BJ (cell line): ENCODE measurements around the gene CALD1. TPM values are rescaled to one million over a fixed set of nuclear protein-coding genes. Genes with fewer than 3 reads are reported as not detected.

Experiments
- CTCF ChIA-PET: fragments of 350-600 bp; formaldehyde crosslinking; extraction: SDS; loops from one replicate; lab custom pipeline; 2021; ENCODE audit warnings: antibody characterized with exemption, inconsistent platforms; lab: Yijun Ruan, JAX
- POLR2A ChIA-PET: fragments of 300-600 bp; sonication (Branson Sonifier 250); formaldehyde crosslinking; extraction: SDS; loops from one replicate; lab custom pipeline; 2021; ENCODE audit warnings: antibody characterized with exemption; lab: Charles Lee
- DNase-seq: peaks from one replicate; pipeline ENCODE4 v3.0.0-alpha.2; 2011; ENCODE audit warnings: low read depth
- H3K27me3 ChIP-seq: 2 replicates; pipeline ENCODE4 v1.6.0; 2011; ENCODE audit warnings: low read length; ENCODE audit not compliant: control insufficient read depth, insufficient read depth
- H3K36me3 ChIP-seq: 2 replicates; pipeline ENCODE4 v1.5.1; 2011; ENCODE audit warnings: low read length; ENCODE audit not compliant: control insufficient read depth, insufficient read depth
- H3K4me3 ChIP-seq: 2 replicates; pipeline ENCODE4 v1.5.1; 2011; ENCODE audit warnings: low read depth, mild to moderate bottlenecking, control low read depth, low read length
- polyA plus RNA-seq: library from polyadenylated mRNA; depleted of rRNA; stranded (reverse); fragments of >200 nt; gene quantifications from 2 replicates; pipeline ENCODE4 v1.2.3, GENCODE V29; 2011
- TF ChIP-seq, protein P1 (sequence below): IDR thresholded peaks from 2 replicates; pipeline ENCODE4 v1.5.1; 2011; ENCODE audit warnings: low read depth, mild to moderate bottlenecking, control low read depth, inconsistent platforms, low read length, moderate library complexity; ENCODE audit not compliant: insufficient read depth

CALD1 gene
- polyA plus RNA-seq, 1 experiment: 1,629 TPM

DNA sequence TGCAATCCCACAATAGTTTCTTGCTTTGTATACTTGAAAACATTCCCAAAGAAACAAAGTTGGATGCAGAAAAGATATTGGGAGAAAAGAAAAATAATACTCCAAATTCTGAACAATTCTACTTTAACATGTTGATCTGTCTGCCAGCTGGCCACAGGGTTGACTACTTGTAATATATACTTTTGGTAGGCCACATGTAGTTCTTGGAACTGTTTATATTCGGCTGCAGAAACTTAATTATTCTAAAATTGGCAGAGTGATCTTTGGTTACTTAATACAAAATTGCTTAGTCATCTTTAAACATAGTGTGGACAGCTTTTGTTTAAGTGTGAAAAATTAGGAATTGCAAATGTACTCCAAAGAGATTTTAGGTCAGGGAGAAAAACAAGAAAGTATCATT lies 76.0 kb downstream of the CALD1 start:
- ChIA-PET POLR2A (no interaction called here), CTCF (no interaction called here)
- Histone ChIP-seq H3K27me3 (no peaks in the 10 kb centered on the region), H3K36me3 (peaks cover 6% of the 10 kb centered on the region; the same call in 1 of the 2 replicates), H3K4me3 (no peak overlapping the region)
- TF ChIP-seq, protein P1, sequence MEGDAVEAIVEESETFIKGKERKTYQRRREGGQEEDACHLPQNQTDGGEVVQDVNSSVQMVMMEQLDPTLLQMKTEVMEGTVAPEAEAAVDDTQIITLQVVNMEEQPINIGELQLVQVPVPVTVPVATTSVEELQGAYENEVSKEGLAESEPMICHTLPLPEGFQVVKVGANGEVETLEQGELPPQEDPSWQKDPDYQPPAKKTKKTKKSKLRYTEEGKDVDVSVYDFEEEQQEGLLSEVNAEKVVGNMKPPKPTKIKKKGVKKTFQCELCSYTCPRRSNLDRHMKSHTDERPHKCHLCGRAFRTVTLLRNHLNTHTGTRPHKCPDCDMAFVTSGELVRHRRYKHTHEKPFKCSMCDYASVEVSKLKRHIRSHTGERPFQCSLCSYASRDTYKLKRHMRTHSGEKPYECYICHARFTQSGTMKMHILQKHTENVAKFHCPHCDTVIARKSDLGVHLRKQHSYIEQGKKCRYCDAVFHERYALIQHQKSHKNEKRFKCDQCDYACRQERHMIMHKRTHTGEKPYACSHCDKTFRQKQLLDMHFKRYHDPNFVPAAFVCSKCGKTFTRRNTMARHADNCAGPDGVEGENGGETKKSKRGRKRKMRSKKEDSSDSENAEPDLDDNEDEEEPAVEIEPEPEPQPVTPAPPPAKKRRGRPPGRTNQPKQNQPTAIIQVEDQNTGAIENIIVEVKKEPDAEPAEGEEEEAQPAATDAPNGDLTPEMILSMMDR: no peak
- no peak for DNase-seq

DNA sequence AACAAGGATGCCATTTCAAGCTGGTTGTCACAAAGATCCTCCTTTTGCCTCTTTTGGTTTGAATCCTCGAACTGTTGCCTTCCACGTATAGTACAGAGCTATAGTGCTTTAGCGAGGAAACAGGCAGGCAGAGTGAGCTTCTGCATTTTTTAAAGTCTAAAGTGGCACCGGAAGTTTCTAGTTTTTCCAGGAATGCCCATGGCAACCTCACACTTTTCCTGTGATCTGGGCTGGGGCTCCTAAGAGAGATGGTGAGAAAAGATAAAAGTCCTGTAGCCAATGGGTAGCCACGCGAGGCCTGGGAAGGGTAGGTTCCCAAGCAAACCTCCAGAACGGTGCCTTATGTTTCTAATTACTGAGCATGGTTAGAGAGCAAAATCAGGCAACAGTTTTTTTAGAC lies 76.7 kb downstream of the CALD1 start:
- Histone ChIP-seq H3K4me3 (no peak overlapping the region), H3K27me3 (no peaks in the 10 kb centered on the region), H3K36me3 (peaks cover 3% of the 10 kb centered on the region; the same call in 1 of the 2 replicates)
- DNase-seq: no peak
- ChIA-PET CTCF (no interaction called here), POLR2A (interaction anchor here (0.9 kb wide), 1 partner anchor 22 kb away, joined by 4 read pairs; no protein-coding TSS in a partner anchor)
- TF ChIP-seq, protein P1: no peak

DNA sequence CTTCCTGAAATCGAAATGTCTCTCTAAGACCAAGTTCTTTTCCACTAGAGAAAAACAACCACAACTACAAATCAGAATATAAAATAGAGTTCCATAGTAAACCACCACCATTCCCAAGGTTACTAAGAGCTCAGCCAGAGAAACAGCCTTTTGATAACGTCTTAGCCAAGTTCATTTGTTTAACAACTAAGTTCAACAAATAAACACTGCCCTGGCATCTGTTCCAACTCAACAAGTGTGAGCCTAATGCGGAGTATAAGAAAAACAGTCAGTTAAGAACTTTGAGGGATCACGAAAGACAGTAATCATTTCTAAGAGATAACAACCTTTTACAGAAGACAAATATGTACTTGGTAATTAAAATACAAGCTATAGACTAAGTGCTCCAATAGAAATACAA lies 77.3 kb downstream of the CALD1 start:
- DNase-seq: no peak
- POLR2A ChIA-PET: interaction anchor here (0.9 kb wide), 1 partner anchor 23 kb away, joined by 4 read pairs; no protein-coding TSS in a partner anchor
- TF ChIP-seq, protein P1: no peak
- Histone ChIP-seq H3K36me3 (peaks cover 2% of the 10 kb centered on the region; the same call in 1 of the 2 replicates), H3K4me3 (no peak overlapping the region), H3K27me3 (no peaks in the 10 kb centered on the region)
- CTCF ChIA-PET: interaction anchor here (0.7 to 1.2 kb wide), 2 partner anchors 62 to 488 kb away, joined by 3 to 4 read pairs; no protein-coding TSS in a partner anchor

DNA sequence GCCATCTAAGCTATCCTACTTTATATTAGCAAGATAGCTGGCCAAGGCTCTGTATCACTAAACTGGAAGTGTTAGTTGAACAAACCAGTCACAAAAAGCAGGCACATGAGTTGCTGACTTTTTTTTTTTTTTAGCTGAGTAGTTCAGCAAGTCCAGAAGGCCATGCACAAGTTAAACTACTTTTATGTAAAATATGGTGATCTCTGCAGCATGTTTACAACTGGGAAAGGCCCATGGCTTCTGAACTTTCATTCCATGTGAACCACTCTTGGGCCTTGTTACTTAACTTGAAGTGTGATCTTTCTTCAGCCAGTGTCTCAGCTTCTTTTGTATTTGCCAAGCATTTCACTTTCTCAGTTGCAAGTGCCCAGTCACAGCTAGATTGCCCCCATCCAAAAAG lies 78.5 kb downstream of the CALD1 start:
- H3K4me3 ChIP-seq: no peak overlapping the region
- TF ChIP-seq, protein P1: no peak
- peaks cover 3% of the 10 kb centered on the region for H3K36me3 ChIP-seq
- no peak for DNase-seq
- ChIA-PET CTCF (interaction anchor here (0.7 kb wide), 1 partner anchor 68 kb away, joined by 7 read pairs; no protein-coding TSS in a partner anchor), POLR2A (interaction anchor here (0.6 kb wide), 1 partner anchor 166 kb away, joined by 3 read pairs; no protein-coding TSS in a partner anchor)
- H3K27me3 ChIP-seq: no peaks in the 10 kb centered on the region

DNA sequence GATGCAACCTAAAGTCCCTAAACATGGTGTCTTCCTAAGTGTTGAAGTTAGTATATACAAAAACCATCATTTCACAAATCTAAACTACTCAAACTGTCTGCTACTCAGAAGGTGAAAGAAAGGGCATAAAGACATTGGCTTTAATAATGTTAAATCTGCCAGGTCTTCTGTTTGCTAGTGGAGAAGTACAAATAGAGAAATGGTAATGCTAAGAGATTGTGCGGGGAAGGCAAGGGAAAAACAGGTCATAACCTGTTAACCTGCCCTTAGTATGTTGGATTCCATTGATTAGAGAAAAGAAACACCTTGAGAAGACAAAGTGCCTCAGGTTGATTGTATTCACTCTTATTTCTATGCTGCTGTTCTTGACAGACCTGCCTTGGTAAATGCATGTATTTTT lies 80.3 kb downstream of the CALD1 start:
- Histone ChIP-seq H3K27me3 (no peaks in the 10 kb centered on the region), H3K36me3 (peaks cover 5% of the 10 kb centered on the region), H3K4me3 (no peak overlapping the region)
- POLR2A ChIA-PET: no interaction called here
- TF ChIP-seq, protein P1: no peak
- CTCF ChIA-PET: no interaction called here
- DNase-seq: no peak
